OCI-M1 (cell line): ENCODE results near the gene CKMT2.

Source experiments
- DNase-seq: peaks from one replicate; lab custom pipeline; 2025; lab: John Stamatoyannopoulos, UW

The CKMT2 gene

GRCh38 chr5:81308836-81309235 lies 75.7 kb downstream of the CKMT2 start:
- no peak for DNase-seq

- no peak for DNase-seq
Measured at GRCh38 chr5:81310402-81311063, 77.4 kb downstream of the CKMT2 start.

GRCh38 chr5:81313278-81313677 lies 80.2 kb downstream of the CKMT2 start:
- no peak for DNase-seq

- DNase-seq: no peak
Measured at GRCh38 chr5:81313686-81314085, 80.6 kb downstream of the CKMT2 start.

- DNase-seq: no peak
Measured at GRCh38 chr5:81314581-81314980, 81.5 kb downstream of the CKMT2 start.

- DNase-seq: no peak
Measured at GRCh38 chr5:81315336-81315735, 82.2 kb downstream of the CKMT2 start.

GRCh38 chr5:81315830-81316229 lies 82.7 kb downstream of the CKMT2 start:
- no peak for DNase-seq
